Bronchial smooth muscle cell (primary cell): ENCODE measurements around the gene IL4. TPM values are rescaled to one million over a fixed set of nuclear protein-coding genes. Genes with fewer than 3 reads are reported as not detected.

ENCODE experiments used
- total RNA-seq: library from RNA; depleted of rRNA; stranded (reverse); fragments of >200 nt; gene quantifications from 2 replicates; pipeline ENCODE4 v1.2.1, GENCODE V29; 2014

The IL4 gene
- total RNA-seq = not detected in 2 replicates

DNA sequence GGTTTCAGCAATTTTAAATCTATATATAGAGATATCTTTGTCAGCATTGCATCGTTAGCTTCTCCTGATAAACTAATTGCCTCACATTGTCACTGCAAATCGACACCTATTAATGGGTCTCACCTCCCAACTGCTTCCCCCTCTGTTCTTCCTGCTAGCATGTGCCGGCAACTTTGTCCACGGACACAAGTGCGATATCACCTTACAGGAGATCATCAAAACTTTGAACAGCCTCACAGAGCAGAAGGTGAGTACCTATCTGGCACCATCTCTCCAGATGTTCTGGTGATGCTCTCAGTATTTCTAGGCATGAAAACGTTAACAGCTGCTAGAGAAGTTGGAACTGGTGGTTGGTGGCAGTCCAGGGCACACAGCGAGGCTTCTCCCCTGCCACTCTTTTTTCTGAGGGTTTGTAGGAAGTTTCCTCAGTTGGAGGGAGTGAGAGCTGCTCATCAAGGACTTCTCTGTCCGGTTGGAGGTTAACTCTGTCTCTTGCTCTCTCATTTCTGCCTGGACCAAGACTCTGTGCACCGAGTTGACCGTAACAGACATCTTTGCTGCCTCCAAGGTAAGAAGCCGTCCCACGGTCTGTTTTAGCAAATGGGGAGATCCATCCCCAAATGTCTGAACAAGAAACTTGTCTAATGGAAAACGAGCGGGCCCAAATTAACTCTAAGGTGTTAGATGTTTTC is at the start of gene IL4:
Gene IL4, plus strand, starts transcription at position 51 of the 692 bp plus-strand sequence. Its CDS starts 62 bp downstream, at position 113.

DNA sequence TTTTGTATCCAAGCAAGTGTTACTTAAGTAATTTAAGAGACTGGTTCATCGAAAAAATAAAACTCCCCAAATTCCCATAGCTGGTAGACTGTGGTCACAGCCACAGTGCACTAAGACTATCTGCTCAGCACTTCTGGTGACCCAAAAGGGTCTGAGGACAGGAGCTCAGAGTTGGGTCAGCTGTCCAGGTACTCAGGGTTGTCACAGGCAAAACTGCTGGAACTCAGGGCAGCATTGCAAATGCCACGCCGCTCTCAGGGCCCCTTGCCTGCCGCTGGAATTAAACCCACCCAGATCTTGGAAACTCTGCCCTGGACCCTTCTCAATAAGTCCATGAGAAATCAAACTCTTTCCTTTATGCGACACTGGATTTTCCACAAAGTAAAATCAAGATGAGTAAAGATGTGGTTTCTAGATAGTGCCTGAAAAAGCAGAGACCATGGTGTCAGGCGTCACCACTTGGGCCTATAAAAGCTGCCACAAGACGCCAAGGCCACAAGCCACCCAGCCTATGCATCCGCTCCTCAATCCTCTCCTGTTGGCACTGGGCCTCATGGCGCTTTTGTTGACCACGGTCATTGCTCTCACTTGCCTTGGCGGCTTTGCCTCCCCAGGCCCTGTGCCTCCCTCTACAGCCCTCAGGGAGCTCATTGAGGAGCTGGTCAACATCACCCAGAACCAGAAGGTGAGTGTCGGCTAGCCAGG is 16.0 kb upstream of the IL4 start, which contains the start of gene IL13:
Gene IL13, plus strand, starts transcription at position 498 of the 705 bp plus-strand sequence. Its CDS starts 14 bp downstream, at position 512.

Other genes starting within 250 kb of the IL4 start
- gene IRF1, start 183.2 kb upstream of the IL4 start, total RNA-seq = 11.3 and 21.2 TPM in 2 replicates
- gene IL5, start 130.5 kb upstream of the IL4 start, total RNA-seq = not detected in 2 replicates
- 30.4 and 33.7 TPM in 2 replicates for gene RAD50, start 117.0 kb upstream of the IL4 start, total RNA-seq
- 0.16 TPM in 1 of 2 replicates, not detected in the other for gene IL13, start 15.8 kb upstream of the IL4 start, total RNA-seq
- 9.6 and 9.9 TPM in 2 replicates for gene KIF3A, start 63.6 kb downstream of the IL4 start, total RNA-seq
- 0.09 TPM in 1 of 2 replicates, not detected in the other for gene CCNI2, start 73.4 kb downstream of the IL4 start, total RNA-seq
- 39.7 and 67.2 TPM in 2 replicates for gene SEPTIN8, start 103.2 kb downstream of the IL4 start, total RNA-seq
- under 0.01 TPM in 2 replicates for gene SOWAHA, start 139.3 kb downstream of the IL4 start, total RNA-seq
- 2.7 and 3.5 TPM in 2 replicates for gene SHROOM1, start 156.7 kb downstream of the IL4 start, total RNA-seq
- gene GDF9, start 192.5 kb downstream of the IL4 start, total RNA-seq = under 0.01 and 0.09 TPM in 2 replicates
- 150 and 208 TPM in 2 replicates for gene UQCRQ, start 192.7 kb downstream of the IL4 start, total RNA-seq
- gene LEAP2, start 199.7 kb downstream of the IL4 start, total RNA-seq = 0.16 and 0.34 TPM in 2 replicates